HEK293 (cell line): ENCODE measurements around the gene TUBGCP3.

Experiments used
- CTCF ChIA-PET: fragments of 350-600 bp; formaldehyde crosslinking; extraction: SDS; loops from one replicate; lab custom pipeline; 2021; ENCODE audit warnings: antibody characterized with exemption; lab: Yijun Ruan, JAX
- POLR2A ChIA-PET: fragments of 300-600 bp; formaldehyde crosslinking; extraction: SDS; loops from one replicate; lab custom pipeline; 2020; ENCODE audit warnings: antibody characterized with exemption, inconsistent platforms; lab: Yijun Ruan, JAX
- H3K27ac ChIP-seq: fragments of 200-500 bp; sonication (Bioruptor generic); 2 replicates; pipeline ENCODE4 v1.5.1; 2014; ENCODE audit warnings: low read depth, low read length, control low read depth, inconsistent platforms; ENCODE audit errors: extremely low read depth
- H3K36me3 ChIP-seq, 2 experiments: fragments of 200-500 bp in 1 of 2; sonication (Bioruptor generic) in 1 of 2; 1 replicate in 1 of 2; 2 replicates in 1 of 2; pipeline ENCODE4 v1.5.1; 2014 to 2017; ENCODE audit warnings: inconsistent platforms in 2 of 2, low read length in 2 of 2; ENCODE audit not compliant: control insufficient read depth in 2 of 2, insufficient read depth in 1 of 2
- H3K4me1 ChIP-seq: fragments of 200-500 bp; sonication (Bioruptor generic); 2 replicates; pipeline ENCODE4 v1.5.1; 2014; ENCODE audit warnings: mild to moderate bottlenecking, low read length, inconsistent platforms; ENCODE audit not compliant: control insufficient read depth, insufficient read depth
- H3K4me3 ChIP-seq: 2 replicates; pipeline ENCODE4 v1.5.1; 2011; ENCODE audit warnings: low read depth, mild to moderate bottlenecking, control low read depth, low read length, moderate library complexity
- H3K9me3 ChIP-seq: fragments of 200-500 bp; sonication (Bioruptor generic); 2 replicates; pipeline ENCODE4 v1.5.1; 2014; ENCODE audit warnings: low read depth, low read length, inconsistent platforms; ENCODE audit not compliant: control insufficient read depth, insufficient read depth
- MZF1 ChIP-seq: fragments of 450-650 bp; formaldehyde crosslinking; IDR thresholded peaks from 2 replicates; pipeline ENCODE4 v1.5.1; 2017; ENCODE audit warnings: missing biosample characterization, missing genetic modification characterization, borderline replicate concordance
- SCRT2 ChIP-seq: fragments of 450-650 bp; formaldehyde crosslinking; IDR thresholded peaks from 2 replicates; pipeline ENCODE4 v1.5.1; 2016; ENCODE audit warnings: missing biosample characterization, missing genetic modification characterization
- TCF7L2 ChIP-seq: IDR thresholded peaks from 2 replicates; pipeline ENCODE4 v1.6.1; 2011; ENCODE audit warnings: low read depth, mild to moderate bottlenecking, inconsistent platforms, low read length, moderate library complexity, borderline replicate concordance
- WT1 ChIP-seq: fragments of 450-650 bp; formaldehyde crosslinking; IDR thresholded peaks from 2 replicates; pipeline ENCODE4 v1.5.1; 2016; ENCODE audit warnings: missing biosample characterization, missing genetic modification characterization
- ZBTB8A ChIP-seq: fragments of 450-650 bp; formaldehyde crosslinking; IDR thresholded peaks from 2 replicates; pipeline ENCODE4 v1.5.1; 2016; ENCODE audit warnings: missing biosample characterization, missing genetic modification characterization
- ZFP3 ChIP-seq: fragments of 450-650 bp; formaldehyde crosslinking; IDR thresholded peaks from 2 replicates; pipeline ENCODE4 v1.5.1; 2016; ENCODE audit warnings: low read depth, missing biosample characterization, missing genetic modification characterization
- ZNF114 ChIP-seq: fragments of 450-650 bp; formaldehyde crosslinking; IDR thresholded peaks from 2 replicates; pipeline ENCODE4 v1.5.0; 2017; ENCODE audit warnings: missing biosample characterization, missing genetic modification characterization
- ZNF155 ChIP-seq: fragments of 450-650 bp; formaldehyde crosslinking; IDR thresholded peaks from 2 replicates; pipeline ENCODE4 v1.5.1; 2016; ENCODE audit warnings: missing biosample characterization, missing genetic modification characterization
- ZNF175 ChIP-seq: fragments of 450-650 bp; formaldehyde crosslinking; IDR thresholded peaks from 2 replicates; pipeline ENCODE4 v1.5.1; 2016; ENCODE audit warnings: missing biosample characterization, missing genetic modification characterization
- ZNF221 ChIP-seq: fragments of 450-650 bp; formaldehyde crosslinking; IDR thresholded peaks from 2 replicates; pipeline ENCODE4 v1.5.1; 2017; ENCODE audit warnings: missing biosample characterization, missing genetic modification characterization, borderline replicate concordance
- ZNF266 ChIP-seq: fragments of 450-650 bp; formaldehyde crosslinking; IDR thresholded peaks from 2 replicates; pipeline ENCODE4 v1.5.1; 2016; ENCODE audit warnings: missing biosample characterization, missing genetic modification characterization, low read depth
- ZNF529 ChIP-seq: fragments of 450-650 bp; formaldehyde crosslinking; IDR thresholded peaks from 2 replicates; pipeline ENCODE4 v1.5.1; 2017; ENCODE audit warnings: missing genetic modification characterization, missing biosample characterization; ENCODE audit not compliant: insufficient replicate concordance
- ZNF624 ChIP-seq: fragments of 450-650 bp; formaldehyde crosslinking; IDR thresholded peaks from 2 replicates; pipeline ENCODE4 v1.5.1; 2017; ENCODE audit warnings: missing biosample characterization, missing genetic modification characterization
- ZNF701 ChIP-seq: fragments of 450-650 bp; formaldehyde crosslinking; IDR thresholded peaks from 2 replicates; pipeline ENCODE4 v1.5.1; 2016; ENCODE audit warnings: missing biosample characterization, missing genetic modification characterization
- ZNF791 ChIP-seq: fragments of 450-650 bp; formaldehyde crosslinking; IDR thresholded peaks from 2 replicates; pipeline ENCODE4 v1.5.1; 2016; ENCODE audit warnings: missing biosample characterization, missing genetic modification characterization
- ZSCAN30 ChIP-seq: fragments of 450-650 bp; IDR thresholded peaks from 2 replicates; pipeline ENCODE4 v1.5.1; 2018; ENCODE audit warnings: missing biosample characterization, mild to moderate bottlenecking, missing genetic modification characterization, moderate library complexity
- ZXDB ChIP-seq: fragments of 450-650 bp; formaldehyde crosslinking; IDR thresholded peaks from 2 replicates; pipeline ENCODE4 v1.5.1; 2016; ENCODE audit warnings: missing biosample characterization, missing genetic modification characterization
- TF ChIP-seq, protein P1 (sequence below): fragments of 450-650 bp; formaldehyde crosslinking; IDR thresholded peaks from 2 replicates; pipeline ENCODE4 v1.5.1; 2017; ENCODE audit warnings: missing biosample characterization, missing genetic modification characterization
- TF ChIP-seq, protein P2 (sequence below): fragments of 450-650 bp; formaldehyde crosslinking; conservative IDR thresholded peaks from 2 replicates; pipeline ENCODE4 v1.5.1; 2016; ENCODE audit warnings: low read depth, missing biosample characterization, missing genetic modification characterization

Gene TUBGCP3

DNA sequence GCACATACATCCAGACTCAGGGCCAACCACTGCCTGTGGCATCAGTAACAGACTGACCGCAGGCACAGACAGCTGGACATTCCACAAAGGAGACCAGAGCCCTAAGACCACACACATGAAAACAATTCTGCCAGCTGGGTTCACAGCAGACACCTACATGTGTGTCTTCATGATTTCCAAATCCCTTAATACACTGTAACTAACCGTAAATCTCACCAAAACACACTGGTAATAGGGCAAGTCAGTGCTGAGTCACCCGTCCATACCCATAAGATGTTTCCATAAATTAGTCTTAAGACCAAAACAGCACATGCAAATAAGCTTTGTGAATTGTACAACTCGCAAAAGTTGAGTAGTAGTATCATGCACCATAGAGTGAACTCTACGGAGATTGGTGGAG, 65.4 kb downstream of the TUBGCP3 start (continued):
- TF ChIP-seq ZSCAN30 (tag by site-specific recombination): no peak
- TF ChIP-seq, all 188 proteins: peak for 0

DNA sequence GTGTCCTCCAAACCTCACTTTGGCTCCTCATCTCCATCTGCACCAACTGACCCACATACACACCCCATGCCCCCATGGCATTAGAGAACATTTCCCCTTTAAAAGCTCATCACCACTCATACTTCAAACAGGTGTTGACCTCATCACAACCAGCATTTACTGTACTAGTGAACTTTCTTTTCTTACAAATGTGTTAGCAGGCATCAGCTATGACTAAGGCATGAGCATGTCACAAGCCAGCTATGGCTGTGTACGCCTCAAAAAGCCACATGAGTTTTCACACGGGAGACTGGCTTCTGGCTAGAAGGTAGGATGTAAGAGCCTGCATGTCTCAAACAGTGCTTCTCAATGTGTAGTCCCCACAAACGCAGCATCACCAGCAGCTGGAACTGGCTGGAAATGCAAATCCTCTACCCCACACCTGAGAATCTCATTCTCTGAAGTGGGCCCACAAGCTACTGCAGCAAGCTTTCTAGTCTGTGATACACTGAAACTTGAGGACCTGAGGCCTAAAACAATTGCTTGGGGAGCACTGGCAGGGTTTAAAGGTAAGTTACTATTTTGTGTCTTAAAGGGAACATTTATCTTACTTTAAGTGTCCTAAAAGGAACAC, 66.8 kb downstream of the TUBGCP3 start:
- Histone ChIP-seq H3K4me3 (no peak overlapping the region), H3K9me3 (no peaks in the 10 kb centered on the region), H3K36me3 (peaks cover 15 to 57% of the 10 kb centered on the region in 2 experiments; a peak in 2 of 3 replicates), H3K27ac (no peak overlapping the region), H3K4me1 (no peaks in the 10 kb centered on the region)
- no peak for TF ChIP-seq TCF7L2
- TF ChIP-seq SCRT2 (tag by site-specific recombination): peak; percentile 86
- TF ChIP-seq, all 188 proteins: peak for 1
- ChIA-PET CTCF (interaction anchor here (2.3 kb wide), 1 partner anchor 11 kb away, joined by 7 read pairs; no protein-coding TSS in a partner anchor), POLR2A (interaction anchor here (0.6 kb wide), 1 partner anchor 276 kb away, joined by 3 read pairs; no protein-coding TSS in a partner anchor)

DNA sequence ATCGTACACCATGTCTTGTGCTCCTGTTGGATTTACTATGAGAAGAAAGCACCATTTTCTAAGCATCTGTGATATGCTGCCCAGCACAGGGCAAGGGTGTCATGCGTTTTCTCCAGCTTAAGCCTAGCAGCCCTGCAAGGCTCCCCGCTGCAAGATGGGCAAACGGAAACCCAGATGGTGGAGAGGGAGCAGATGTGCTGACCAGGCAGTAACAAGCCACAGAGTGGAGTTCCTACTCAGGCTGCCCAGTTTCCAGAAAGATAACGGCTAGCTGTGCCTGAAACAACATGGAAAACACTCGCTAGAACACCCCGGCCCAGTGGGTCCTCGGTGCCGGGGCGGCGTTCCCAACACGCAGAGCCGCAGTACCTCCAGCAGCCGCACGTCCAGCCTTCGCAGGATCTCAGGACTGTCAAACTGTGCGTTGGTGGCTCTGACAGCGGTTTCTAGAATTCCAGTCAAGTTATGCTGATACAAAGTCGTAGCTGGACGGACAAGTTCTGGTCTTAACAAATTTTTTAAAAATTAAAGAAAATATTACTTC, 68.4 kb downstream of the TUBGCP3 start:
- Histone ChIP-seq H3K27ac (no peak overlapping the region), H3K4me3 (no peak overlapping the region), H3K36me3 (peaks cover 9 to 52% of the 10 kb centered on the region in 2 experiments), H3K9me3 (no peaks in the 10 kb centered on the region), H3K4me1 (no peaks in the 10 kb centered on the region)
- CTCF ChIA-PET: interaction anchor here (0.7 kb wide), 1 partner anchor 75 kb away, joined by 3 read pairs; no protein-coding TSS in a partner anchor
- TF ChIP-seq MZF1 (tag by site-specific recombination) (no peak), ZNF114 (tag by site-specific recombination) (no peak), ZXDB (tag by site-specific recombination) (no peak), ZNF155 (tag by site-specific recombination) (no peak), ZNF529 (tag by site-specific recombination) (no peak), ZNF266 (tag by site-specific recombination) (no peak), ZBTB8A (no peak), WT1 (tag by site-specific recombination) (no peak), ZNF791 (no peak), ZFP3 (tag by site-specific recombination) (no peak), ZNF221 (tag by site-specific recombination) (no peak), ZNF175 (tag by site-specific recombination) (no peak), ZNF701 (no peak), ZNF624 (tag by site-specific recombination) (no peak)
- TF ChIP-seq, protein P1, sequence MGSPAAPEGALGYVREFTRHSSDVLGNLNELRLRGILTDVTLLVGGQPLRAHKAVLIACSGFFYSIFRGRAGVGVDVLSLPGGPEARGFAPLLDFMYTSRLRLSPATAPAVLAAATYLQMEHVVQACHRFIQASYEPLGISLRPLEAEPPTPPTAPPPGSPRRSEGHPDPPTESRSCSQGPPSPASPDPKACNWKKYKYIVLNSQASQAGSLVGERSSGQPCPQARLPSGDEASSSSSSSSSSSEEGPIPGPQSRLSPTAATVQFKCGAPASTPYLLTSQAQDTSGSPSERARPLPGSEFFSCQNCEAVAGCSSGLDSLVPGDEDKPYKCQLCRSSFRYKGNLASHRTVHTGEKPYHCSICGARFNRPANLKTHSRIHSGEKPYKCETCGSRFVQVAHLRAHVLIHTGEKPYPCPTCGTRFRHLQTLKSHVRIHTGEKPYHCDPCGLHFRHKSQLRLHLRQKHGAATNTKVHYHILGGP (tag by site-specific recombination): no peak
- TF ChIP-seq, protein P2, sequence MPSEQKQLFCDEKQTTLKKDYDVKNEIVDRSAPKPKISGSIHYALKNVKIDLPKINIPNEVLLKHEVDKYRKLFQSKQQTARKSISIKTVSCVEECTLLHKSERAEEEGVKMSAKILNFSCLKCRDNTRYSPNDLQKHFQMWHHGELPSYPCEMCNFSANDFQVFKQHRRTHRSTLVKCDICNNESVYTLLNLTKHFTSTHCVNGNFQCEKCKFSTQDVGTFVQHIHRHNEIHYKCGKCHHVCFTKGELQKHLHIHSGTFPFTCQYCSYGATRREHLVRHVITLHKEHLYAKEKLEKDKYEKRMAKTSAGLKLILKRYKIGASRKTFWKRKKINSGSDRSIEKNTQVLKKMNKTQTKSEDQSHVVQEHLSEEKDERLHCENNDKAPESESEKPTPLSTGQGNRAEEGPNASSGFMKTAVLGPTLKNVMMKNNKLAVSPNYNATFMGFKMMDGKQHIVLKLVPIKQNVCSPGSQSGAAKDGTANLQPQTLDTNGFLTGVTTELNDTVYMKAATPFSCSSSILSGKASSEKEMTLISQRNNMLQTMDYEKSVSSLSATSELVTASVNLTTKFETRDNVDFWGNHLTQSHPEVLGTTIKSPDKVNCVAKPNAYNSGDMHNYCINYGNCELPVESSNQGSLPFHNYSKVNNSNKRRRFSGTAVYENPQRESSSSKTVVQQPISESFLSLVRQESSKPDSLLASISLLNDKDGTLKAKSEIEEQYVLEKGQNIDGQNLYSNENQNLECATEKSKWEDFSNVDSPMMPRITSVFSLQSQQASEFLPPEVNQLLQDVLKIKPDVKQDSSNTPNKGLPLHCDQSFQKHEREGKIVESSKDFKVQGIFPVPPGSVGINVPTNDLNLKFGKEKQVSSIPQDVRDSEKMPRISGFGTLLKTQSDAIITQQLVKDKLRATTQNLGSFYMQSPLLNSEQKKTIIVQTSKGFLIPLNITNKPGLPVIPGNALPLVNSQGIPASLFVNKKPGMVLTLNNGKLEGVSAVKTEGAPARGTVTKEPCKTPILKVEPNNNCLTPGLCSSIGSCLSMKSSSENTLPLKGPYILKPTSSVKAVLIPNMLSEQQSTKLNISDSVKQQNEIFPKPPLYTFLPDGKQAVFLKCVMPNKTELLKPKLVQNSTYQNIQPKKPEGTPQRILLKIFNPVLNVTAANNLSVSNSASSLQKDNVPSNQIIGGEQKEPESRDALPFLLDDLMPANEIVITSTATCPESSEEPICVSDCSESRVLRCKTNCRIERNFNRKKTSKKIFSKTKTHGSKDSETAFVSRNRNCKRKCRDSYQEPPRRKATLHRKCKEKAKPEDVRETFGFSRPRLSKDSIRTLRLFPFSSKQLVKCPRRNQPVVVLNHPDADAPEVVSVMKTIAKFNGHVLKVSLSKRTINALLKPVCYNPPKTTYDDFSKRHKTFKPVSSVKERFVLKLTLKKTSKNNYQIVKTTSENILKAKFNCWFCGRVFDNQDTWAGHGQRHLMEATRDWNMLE: no peak
- POLR2A ChIA-PET: no interaction called here
